Measurements from ENCODE around the gene MTFR1L. TPM values are rescaled to one million over a fixed set of nuclear protein-coding genes. Genes with fewer than 3 reads are reported as not detected.

The MTFR1L gene
- total RNA-seq, 1 experiment from 2014 or later, result 32.5 TPM

DNA sequence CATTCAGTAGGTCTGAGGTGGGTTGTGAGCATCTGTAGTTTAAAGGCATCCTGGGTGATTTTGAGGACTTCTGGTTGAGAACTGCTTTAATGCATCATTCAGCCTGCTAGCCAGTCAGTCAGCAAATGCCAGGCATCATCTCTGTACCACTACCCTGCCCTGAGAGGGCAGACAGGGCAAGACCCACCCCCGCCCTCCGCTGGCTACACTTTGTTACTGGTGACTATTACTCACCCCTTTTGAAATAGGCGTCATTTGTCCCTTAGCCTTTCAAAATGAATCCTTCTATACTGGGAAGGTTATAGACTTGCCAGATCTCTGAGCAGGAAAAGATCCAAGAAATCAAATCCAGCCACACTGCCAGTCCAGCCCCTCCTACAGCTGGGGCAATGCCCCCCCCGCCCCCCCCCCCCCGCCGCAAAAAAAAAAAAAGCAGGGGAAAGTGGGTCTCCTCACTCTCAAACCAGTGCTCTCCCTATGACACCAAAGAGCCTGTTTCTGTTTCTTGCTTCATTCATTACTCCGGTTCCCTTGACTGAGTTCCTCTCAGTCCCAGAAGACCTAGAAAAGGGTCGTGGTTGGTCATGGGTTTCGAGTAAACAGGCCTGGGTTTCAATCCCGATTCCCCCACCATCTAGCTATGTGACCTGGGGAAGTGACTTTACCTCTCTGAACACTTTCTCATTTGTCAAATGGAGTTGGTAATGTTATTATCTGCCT lies 15.3 kb upstream of the MTFR1L start:
- H3K79me1 ChIP-seq (ENCODE audit: insufficient read depth, low read depth, low read length, poor library complexity, severe bottlenecking), result no peaks in the 10 kb centered on the region

More for the DNA sequence above, 15.3 kb upstream of the MTFR1L start:
- H3K14ac ChIP-seq (ENCODE audit: insufficient read depth, low read length), result no peak overlapping the region
- no peak overlapping the region for H3K4me3 Mint-ChIP-seq
- peaks cover 3% of the 10 kb centered on the region; the same call in 1 of the 2 replicates for H3K27me3 Mint-ChIP-seq (ENCODE audit: low read depth)
- no peaks in the 10 kb centered on the region for H3K4me1 ChIP-seq (ENCODE audit: insufficient read depth, low read length)
- H4K20me1 ChIP-seq (ENCODE audit: control insufficient read depth, insufficient read depth, insufficient read length), result no peaks in the 10 kb centered on the region
- no peak for DNase-seq
- H2BK20ac ChIP-seq (ENCODE audit: low read depth, low read length, poor library complexity, severe bottlenecking), result no peak overlapping the region
- H2BK5ac ChIP-seq (ENCODE audit: insufficient read length, low read length), result no peak overlapping the region
- no peak overlapping the region for H2BK120ac ChIP-seq (ENCODE audit: low read depth, low read length, poor library complexity, severe bottlenecking)
- no CpG with 5 or more reads among the region's 10 CpGs for WGBS (ENCODE audit: extremely low coverage, insufficient read length, low lambda C conversion rate)
- no peaks in the 10 kb centered on the region for H3K79me2 ChIP-seq (ENCODE audit: insufficient read depth, low read length)
- H3K27ac ChIP-seq (ENCODE audit: insufficient read length, low read depth, low read length), result no peak overlapping the region
- no peaks in the 10 kb centered on the region for H3K9me3 Mint-ChIP-seq
- no peaks in the 10 kb centered on the region for H3K27me3 ChIP-seq (ENCODE audit: insufficient read depth, low read length)
- no peak overlapping the region for H3K18ac ChIP-seq (ENCODE audit: insufficient read length, low read depth, low read length)
- H3K4me1 Mint-ChIP-seq, result peaks cover 19 to 30% of the 10 kb centered on the region in 2 experiments
- H3K4me2 ChIP-seq (ENCODE audit: insufficient read depth, insufficient read length, low read length), result no peak overlapping the region
- no peak overlapping the region for H3K4ac ChIP-seq (ENCODE audit: low read depth, low read length)
- H3K9ac ChIP-seq (ENCODE audit: extremely low read depth, insufficient read length, low read length), result no peak overlapping the region
- no peak overlapping the region for H3K56ac ChIP-seq (ENCODE audit: insufficient read length, low read depth, low read length)
- H2AFZ ChIP-seq (ENCODE audit: low read length), result no peak overlapping the region
- peak overlapping the region in 1 of 3 experiments; percentile 33; a peak in 1 of 7 replicates for H3K27ac Mint-ChIP-seq
- H3T11ph ChIP-seq (ENCODE audit: low read length), result no peak overlapping the region
- H2BK12ac ChIP-seq (ENCODE audit: insufficient read length, low read depth, low read length), result no peak overlapping the region
- peaks cover 7 to 49% (median 23%) of the 10 kb centered on the region in 3 experiments; a peak in 6 of 7 replicates for H3K36me3 Mint-ChIP-seq (ENCODE audit: insufficient read depth in 1 of 3, low read depth in 3 of 3)
- no peak overlapping the region for H2AK5ac ChIP-seq (ENCODE audit: insufficient read length, low read length)
- no peak overlapping the region for H2BK15ac ChIP-seq (ENCODE audit: low read depth, low read length)
- H4K91ac ChIP-seq (ENCODE audit: insufficient read length, low read depth, low read length), result no peak overlapping the region
- H3K9me3 ChIP-seq (ENCODE audit: control insufficient read depth, low read depth, low read length), result no peaks in the 10 kb centered on the region
- no peak overlapping the region for H4K8ac ChIP-seq (replicated peaks; ENCODE audit: insufficient read length, low read depth, low read length)
- H3K23ac ChIP-seq (ENCODE audit: insufficient read length, low read depth, low read length), result no peak overlapping the region
- H3K23me2 ChIP-seq (ENCODE audit: insufficient read length, low read depth, low read length, poor library complexity, severe bottlenecking), result peaks cover 6% of the 10 kb centered on the region
- H4K5ac ChIP-seq (ENCODE audit: insufficient read length, low read depth, low read length), result no peak overlapping the region
- TF ChIP-seq, protein P1, sequence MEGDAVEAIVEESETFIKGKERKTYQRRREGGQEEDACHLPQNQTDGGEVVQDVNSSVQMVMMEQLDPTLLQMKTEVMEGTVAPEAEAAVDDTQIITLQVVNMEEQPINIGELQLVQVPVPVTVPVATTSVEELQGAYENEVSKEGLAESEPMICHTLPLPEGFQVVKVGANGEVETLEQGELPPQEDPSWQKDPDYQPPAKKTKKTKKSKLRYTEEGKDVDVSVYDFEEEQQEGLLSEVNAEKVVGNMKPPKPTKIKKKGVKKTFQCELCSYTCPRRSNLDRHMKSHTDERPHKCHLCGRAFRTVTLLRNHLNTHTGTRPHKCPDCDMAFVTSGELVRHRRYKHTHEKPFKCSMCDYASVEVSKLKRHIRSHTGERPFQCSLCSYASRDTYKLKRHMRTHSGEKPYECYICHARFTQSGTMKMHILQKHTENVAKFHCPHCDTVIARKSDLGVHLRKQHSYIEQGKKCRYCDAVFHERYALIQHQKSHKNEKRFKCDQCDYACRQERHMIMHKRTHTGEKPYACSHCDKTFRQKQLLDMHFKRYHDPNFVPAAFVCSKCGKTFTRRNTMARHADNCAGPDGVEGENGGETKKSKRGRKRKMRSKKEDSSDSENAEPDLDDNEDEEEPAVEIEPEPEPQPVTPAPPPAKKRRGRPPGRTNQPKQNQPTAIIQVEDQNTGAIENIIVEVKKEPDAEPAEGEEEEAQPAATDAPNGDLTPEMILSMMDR (conservative IDR thresholded peaks at IDR 0.05), result 0 out of 3 replicates have a peak, but pooled peaks have one; percentile 13
